ENCODE measurements around the gene PRDM16. TPM values are rescaled to one million over a fixed set of nuclear protein-coding genes. Genes with fewer than 3 reads are reported as not detected.
A peak's percentile ranks its signal among the peaks of the same experiment; 100 is the strongest.

Gene PRDM16
- total RNA-seq, 1 experiment from 2014 or later, result 0.09 TPM

DNA sequence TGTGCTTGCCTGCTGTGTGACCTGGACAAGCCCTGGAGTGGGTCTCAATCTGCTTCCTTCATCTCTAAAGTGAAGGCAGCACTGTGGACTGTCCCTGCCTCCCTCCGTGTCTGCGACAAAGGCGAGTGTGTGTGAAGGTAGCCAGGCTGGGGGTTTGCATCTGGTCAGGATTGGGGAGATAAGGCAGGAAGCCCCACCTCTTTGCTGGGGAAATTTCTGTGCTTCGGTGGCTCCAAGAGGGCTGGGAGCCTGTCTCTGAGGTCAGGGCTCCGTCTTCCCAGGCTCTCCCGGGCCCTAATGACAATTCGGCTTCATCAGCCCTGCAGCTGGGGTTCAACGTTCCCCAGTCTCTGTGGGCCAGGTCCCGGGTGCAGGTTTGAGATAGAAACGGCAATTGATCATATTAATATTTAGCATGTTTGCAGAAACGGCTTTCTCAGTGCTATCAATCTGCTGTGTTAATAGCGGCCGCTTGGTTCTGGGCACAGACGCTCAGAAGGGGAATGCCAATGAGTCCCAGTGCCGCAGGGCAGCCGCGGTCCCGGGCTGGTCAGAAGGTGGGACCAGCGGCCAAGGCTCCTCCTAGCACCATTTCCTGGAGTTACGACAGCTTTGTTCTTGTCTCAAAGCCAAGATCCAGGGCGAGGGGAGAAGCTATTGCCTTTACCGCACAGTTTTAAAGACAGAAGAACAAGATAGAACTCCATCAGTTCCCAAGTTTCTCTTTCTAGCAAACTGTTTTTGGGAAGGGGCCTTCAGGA, 105.7 kb downstream of the PRDM16 start:
- Mint-ChIP-seq H3K4me1 (ENCODE audit: low read depth, unreplicated experiment) (peaks cover 9% of the 10 kb centered on the region), H3K36me3 (ENCODE audit: insufficient read depth, unreplicated experiment) (no peaks in the 10 kb centered on the region), H3K9me3 (ENCODE audit: low read depth, unreplicated experiment) (no peaks in the 10 kb centered on the region), H3K4me3 (ENCODE audit: low read depth, unreplicated experiment) (no peak overlapping the region), H3K27ac (ENCODE audit: unreplicated experiment) (no peak overlapping the region), H3K27me3 (ENCODE audit: unreplicated experiment) (no peaks in the 10 kb centered on the region)
- intact Hi-C loops (cut with micrococcal nuclease; ENCODE audit: unreplicated experiment), result no loop called here
- BruUV-seq (replicated peaks), result no TSS peak
- TF ChIP-seq, protein P1, sequence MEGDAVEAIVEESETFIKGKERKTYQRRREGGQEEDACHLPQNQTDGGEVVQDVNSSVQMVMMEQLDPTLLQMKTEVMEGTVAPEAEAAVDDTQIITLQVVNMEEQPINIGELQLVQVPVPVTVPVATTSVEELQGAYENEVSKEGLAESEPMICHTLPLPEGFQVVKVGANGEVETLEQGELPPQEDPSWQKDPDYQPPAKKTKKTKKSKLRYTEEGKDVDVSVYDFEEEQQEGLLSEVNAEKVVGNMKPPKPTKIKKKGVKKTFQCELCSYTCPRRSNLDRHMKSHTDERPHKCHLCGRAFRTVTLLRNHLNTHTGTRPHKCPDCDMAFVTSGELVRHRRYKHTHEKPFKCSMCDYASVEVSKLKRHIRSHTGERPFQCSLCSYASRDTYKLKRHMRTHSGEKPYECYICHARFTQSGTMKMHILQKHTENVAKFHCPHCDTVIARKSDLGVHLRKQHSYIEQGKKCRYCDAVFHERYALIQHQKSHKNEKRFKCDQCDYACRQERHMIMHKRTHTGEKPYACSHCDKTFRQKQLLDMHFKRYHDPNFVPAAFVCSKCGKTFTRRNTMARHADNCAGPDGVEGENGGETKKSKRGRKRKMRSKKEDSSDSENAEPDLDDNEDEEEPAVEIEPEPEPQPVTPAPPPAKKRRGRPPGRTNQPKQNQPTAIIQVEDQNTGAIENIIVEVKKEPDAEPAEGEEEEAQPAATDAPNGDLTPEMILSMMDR (IDR thresholded peaks at IDR 0.05; ENCODE audit: unreplicated experiment), result no peak
- peak; percentile 37 for DNase-seq
- CTCF ChIA-PET, result no interaction called here

DNA sequence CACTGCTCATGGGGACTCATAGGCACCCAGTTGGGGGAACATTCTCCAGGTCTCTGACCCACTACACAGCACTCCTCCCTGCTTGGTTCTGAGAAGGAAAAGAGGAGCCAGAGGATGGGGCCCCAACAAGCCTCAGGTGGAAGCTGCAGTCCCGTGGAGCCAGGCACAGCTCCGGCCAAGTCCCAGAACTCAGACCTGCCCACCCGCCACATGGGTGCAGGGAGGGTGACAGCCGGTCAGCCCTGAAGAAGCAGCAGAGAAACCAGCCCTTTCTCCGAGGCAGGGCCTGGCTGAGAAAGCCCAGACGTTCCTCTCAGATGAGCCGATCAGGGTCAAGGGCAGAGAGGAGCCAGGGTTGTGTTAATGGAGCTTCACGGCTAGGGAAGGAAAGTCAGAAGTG, 106.5 kb downstream of the PRDM16 start:
- no peak for DNase-seq
- no TSS peak for BruUV-seq (replicated peaks)
- H3K27me3 Mint-ChIP-seq (ENCODE audit: unreplicated experiment), result no peaks in the 10 kb centered on the region
- no peak overlapping the region for H3K27ac Mint-ChIP-seq (ENCODE audit: unreplicated experiment)
- peaks cover 9% of the 10 kb centered on the region for H3K4me1 Mint-ChIP-seq (ENCODE audit: low read depth, unreplicated experiment)
- H3K9me3 Mint-ChIP-seq (ENCODE audit: low read depth, unreplicated experiment), result no peaks in the 10 kb centered on the region
- TF ChIP-seq, protein P1 (IDR thresholded peaks at IDR 0.05; ENCODE audit: unreplicated experiment), result no peak
- no peak overlapping the region for H3K4me3 Mint-ChIP-seq (ENCODE audit: low read depth, unreplicated experiment)
- intact Hi-C loops (cut with micrococcal nuclease; ENCODE audit: unreplicated experiment), result no loop called here
- CTCF ChIA-PET, result no interaction called here
- no peaks in the 10 kb centered on the region for H3K36me3 Mint-ChIP-seq (ENCODE audit: insufficient read depth, unreplicated experiment)

DNA sequence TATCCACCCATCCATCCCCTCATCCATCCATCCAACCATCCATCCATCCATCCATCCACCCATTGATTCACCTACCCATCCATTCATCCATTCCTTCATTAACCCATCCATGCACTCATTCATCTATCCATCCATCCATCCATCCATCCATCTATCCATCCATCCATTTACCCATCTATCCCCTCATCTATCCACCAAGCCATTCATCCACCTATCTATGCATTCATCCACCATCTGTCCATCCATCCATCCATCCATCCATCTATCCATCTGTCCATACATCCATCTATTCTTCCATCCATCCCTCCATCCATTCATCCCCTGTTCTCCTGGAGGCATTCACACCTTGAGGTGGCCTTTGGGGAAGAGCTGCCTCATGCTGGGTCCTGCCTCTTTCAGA, 107.0 kb downstream of the PRDM16 start:
- no peaks in the 10 kb centered on the region for H3K27me3 Mint-ChIP-seq (ENCODE audit: unreplicated experiment)
- intact Hi-C loops (cut with micrococcal nuclease; ENCODE audit: unreplicated experiment), result no loop called here
- no peaks in the 10 kb centered on the region for H3K9me3 Mint-ChIP-seq (ENCODE audit: low read depth, unreplicated experiment)

DNA sequence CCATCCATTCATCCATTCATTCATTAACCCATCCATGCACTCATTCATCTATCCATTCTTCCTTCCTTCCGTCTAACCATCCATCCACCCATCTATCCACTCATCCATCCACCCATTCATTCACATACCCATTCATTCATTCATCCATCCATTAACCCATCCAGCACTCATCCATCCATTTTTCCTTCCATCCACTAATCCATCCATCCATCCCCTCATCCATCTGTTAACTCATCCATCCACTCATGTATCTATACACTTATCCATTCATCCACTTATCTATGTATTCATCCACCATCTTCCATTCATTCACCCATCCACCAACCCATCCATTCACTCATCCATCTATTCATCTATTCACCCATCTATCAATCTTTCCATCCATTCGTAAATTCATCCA, 107.8 kb downstream of the PRDM16 start:
- intact Hi-C loops (cut with micrococcal nuclease; ENCODE audit: unreplicated experiment), result no loop called here
- Mint-ChIP-seq H3K4me1 (ENCODE audit: low read depth, unreplicated experiment) (peaks cover 9% of the 10 kb centered on the region), H3K9me3 (ENCODE audit: low read depth, unreplicated experiment) (no peaks in the 10 kb centered on the region), H3K36me3 (ENCODE audit: insufficient read depth, unreplicated experiment) (no peaks in the 10 kb centered on the region), H3K27me3 (ENCODE audit: unreplicated experiment) (no peaks in the 10 kb centered on the region), H3K4me3 (ENCODE audit: low read depth, unreplicated experiment) (no peak overlapping the region), H3K27ac (ENCODE audit: unreplicated experiment) (no peak overlapping the region)
- no TSS peak for BruUV-seq (replicated peaks)
- CTCF ChIA-PET, result no interaction called here
- TF ChIP-seq, protein P1 (IDR thresholded peaks at IDR 0.05; ENCODE audit: unreplicated experiment), result no peak
- no peak for DNase-seq

More for the DNA sequence above, 107.0 kb downstream of the PRDM16 start:
- no peak for DNase-seq
- no TSS peak for BruUV-seq (replicated peaks)
- H3K4me1 Mint-ChIP-seq (ENCODE audit: low read depth, unreplicated experiment), result peaks cover 9% of the 10 kb centered on the region
- no peak overlapping the region for H3K27ac Mint-ChIP-seq (ENCODE audit: unreplicated experiment)
- CTCF ChIA-PET, result no interaction called here
- no peaks in the 10 kb centered on the region for H3K36me3 Mint-ChIP-seq (ENCODE audit: insufficient read depth, unreplicated experiment)
- TF ChIP-seq, protein P1 (IDR thresholded peaks at IDR 0.05; ENCODE audit: unreplicated experiment), result no peak
- no peak overlapping the region for H3K4me3 Mint-ChIP-seq (ENCODE audit: low read depth, unreplicated experiment)
